CD4-positive, alpha-beta T cell treated with Interferon gamma for 1 hour (primary cell): ENCODE results near the gene OR5K4.

ENCODE experiments used
- DNase-seq: peaks from one replicate; pipeline ENCODE4 v3.0.0-alpha.2; 2020

OR5K4 gene, protein sequence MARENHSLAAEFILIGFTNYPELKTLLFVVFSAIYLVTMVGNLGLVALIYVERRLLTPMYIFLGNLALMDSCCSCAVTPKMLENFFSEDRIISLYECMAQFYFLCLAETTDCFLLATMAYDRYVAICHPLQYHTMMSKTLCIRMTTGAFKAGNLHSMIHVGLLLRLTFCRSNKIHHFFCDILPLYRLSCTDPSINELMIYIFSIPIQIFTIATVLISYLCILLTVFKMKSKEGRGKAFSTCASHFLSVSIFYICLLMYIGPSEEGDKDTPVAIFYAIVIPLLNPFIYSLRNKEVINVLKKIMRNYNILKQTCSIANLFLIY

DNA sequence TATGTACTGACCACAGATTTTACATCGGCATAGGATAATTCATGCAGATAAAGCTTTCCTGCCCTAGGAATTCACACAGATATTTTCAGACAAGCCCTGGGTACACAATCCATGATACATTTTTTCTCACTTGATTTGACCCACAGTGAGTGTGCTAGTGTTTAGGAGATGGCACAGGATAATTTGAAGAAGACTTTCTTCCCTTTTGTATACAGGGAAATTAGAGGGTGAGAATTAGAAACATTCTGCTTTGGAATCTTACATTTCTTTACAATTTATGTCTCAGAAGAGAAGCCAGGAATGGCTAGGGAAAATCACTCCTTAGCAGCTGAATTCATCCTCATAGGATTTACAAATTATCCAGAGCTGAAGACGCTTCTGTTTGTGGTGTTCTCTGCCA, at the start of gene OR5K4:
OR5K4 (plus strand) TSS at position 301 of the 400 bp plus-strand sequence; CDS start at position 301, 0 bp downstream.
- no peak for DNase-seq

DNA sequence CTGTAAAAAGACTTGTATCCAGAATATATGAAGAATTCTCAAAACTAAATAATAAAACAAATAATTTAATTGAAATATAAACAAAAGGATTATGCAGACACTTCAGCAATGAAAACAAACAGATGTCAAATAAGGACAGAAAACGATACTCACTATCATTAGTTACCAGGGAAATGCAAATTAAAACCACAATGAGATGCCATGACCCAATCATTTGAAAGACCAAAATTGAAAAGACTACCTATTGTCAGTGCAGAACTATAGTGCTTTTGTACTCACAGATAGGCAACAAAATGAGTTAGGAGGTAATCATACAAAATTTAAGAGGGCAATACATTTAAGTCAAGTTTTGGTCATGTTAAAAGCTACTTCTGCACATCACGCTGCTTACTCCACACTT, 31.6 kb upstream of the OR5K4 start:
- DNase-seq = no peak

DNA sequence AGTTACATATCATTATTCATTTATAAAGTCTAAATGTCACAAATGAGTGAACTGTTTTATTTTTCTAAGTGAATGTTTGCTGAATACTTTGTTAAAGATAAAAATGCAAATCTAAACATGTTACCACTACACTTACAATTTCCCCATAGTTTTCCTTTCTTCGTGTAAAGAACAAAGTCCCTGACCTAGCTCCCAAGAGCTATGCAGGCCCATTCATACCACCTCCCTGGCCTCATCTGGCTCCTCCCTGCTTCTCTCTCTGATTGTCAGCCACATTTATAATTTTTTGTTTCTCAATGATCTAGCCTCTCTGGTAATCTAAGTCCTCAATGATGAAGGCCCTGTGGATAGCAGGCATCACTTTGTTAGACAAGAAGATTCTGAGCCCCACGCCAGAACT, 31.0 kb upstream of the OR5K4 start:
- DNase-seq = no peak

DNA sequence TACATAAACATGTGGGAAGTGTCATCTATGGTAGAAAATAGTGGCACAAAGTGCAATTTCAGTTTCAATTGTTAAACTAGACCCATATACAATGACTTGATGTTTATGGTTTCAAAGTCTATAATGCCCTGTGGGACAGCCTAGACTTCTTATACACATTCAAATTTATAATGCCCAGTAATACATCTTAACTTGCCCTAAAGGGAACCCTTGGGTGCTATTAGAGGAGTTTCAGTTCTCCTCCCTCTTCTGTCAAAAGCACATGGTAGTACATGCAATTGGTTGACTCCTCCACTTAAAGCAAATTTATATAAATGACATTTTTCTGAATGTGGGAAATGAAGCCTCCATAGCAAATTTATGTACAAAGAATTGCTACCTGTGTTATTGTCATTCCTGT, 30.2 kb upstream of the OR5K4 start:
- no peak for DNase-seq

DNA sequence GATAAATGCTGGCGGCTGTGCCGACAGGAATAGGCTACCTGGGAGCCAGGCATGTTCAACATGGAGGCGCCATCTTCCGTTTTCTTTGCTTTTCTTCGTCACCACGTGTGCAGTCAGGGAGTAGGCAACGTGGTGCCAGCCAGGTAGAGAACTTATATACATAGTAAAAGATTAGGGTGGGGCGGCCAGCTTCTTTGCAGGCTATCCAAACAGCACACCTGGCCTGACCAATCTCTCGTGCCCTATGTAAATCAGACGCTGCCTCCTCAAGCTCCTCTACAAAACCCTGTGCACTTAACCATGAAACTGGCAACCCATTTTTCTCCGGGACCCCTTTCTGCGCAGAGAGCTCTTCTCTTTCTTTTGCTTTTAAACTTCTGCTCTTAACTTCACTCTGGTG, 28.6 kb upstream of the OR5K4 start:
- DNase-seq = no peak

DNA sequence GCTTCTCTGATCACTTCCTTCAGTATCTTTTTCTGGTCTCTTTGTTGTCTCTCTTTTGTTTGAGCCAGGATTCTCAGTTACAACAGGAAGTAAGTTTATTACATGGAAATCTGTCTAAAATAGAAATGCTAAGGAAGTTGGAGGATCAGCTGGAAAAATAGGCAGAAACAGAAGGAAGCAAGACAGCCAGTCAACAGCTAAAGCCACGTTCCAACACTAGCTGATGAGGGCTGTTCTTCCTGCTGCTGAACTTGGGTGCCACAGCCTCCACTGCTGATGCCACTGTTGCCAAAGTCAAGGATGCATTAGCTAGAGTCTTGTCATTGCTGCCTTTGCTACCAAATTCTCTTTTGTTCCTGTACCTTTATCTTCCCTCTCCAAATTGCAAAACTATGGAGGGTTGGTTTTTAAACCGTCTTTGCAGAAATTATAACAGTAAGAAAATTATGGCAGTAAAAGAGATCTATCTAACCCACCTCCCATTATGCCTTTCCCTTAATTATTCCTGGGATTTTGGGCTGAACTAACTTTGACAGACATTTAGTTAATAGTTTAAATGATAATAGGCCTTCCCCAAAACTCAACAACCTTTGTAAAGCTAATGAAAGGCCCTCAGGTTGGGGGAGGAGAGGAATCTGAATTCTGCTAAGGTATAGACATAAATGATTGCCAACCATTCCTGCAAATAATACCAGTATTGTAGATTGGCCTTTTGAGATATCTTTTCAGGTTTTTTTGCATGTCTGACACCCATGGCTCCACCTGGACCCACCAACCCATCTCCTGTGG, 27.4 kb upstream of the OR5K4 start:
- no peak for DNase-seq

DNA sequence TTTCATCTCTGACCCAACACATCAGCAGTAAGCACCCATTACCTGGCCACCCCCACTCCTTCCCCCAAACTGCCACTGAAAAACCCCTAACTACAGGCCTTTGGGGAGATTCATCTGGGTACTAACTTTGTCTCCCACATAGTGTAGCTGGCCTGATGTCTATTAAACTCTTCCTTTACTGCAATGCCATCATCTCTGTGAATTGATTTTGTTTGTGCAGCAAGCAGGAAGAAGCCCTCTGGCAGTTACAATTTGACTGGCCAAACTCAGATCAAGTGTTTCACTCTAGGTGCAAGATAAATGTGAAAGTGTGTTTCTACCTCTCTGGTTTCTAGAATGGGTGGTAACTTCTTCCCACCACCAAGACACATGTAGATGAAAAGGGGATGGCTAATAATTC, 26.7 kb upstream of the OR5K4 start:
- DNase-seq = no peak

DNA sequence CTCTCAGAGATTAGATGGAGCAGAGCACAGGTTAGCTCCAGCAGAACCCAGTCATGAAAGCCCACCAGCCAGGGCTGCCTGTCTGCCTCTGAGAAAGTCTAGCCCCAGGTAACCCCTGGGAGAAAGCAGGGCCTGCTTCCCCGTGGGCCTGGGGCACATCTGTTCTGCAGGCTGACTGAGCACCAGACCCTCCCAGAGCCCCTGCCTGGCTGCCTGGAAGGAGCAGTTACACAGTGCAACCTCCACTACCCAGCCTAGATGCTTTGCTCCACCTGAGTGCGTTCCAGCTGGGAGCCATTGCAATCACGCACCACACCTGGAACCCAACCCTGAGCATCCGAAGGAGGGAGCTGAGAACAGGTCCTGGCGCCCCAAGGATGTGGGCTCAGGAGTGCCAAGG, 24.7 kb upstream of the OR5K4 start:
- no peak for DNase-seq

DNA sequence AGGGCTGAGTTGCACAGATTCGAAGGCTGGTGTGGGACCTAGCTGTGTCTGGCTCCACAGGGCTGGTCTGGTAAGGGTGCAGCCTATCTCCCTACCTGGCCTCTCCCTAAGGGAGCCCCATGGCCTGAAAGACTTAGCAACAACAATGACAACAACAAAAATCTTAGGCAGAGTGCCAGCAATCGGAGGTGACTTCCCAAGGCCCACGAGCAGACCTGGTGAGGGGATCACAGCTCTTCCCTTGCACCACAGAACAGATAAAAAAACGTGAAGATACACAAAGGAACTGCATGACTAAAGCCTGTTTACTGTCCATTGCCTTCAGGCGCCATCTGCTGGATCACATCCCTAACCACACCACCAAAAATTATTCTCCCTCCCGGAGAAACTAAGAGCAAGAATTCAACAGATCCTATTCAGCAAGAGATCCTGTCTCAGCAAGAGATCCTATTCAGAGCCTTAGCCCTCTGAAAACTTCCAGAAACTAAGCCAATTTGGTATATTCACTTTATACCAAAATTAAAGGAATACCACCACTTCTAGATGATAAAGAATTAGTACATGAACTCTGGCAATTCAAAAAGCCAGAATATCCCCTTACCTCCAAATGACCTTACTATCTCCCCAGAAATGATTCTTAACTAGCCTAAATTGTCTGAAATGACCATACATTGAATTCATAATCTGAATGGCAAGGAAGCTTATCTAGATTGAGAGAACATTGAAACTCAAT, 24.1 kb upstream of the OR5K4 start:
- DNase-seq = peak; percentile 33

DNA sequence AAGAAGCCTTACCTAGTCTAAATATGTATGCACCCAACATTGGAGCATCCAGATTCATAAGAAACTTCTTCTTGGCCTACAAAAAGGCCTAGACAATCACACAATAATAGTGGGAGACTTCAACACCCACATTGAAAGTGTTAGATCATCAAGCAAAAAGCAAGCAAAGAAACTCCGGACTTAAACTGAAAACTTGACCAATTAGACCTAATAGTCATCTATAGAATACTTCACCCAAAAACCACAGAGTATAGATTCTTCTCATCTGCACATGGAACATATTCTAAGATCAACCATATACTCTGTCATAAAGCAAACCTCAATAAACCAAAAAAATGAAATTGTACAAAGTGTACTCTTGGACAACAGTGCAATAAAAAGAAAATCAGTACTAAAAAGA, 22.3 kb upstream of the OR5K4 start:
- DNase-seq = no peak

DNA sequence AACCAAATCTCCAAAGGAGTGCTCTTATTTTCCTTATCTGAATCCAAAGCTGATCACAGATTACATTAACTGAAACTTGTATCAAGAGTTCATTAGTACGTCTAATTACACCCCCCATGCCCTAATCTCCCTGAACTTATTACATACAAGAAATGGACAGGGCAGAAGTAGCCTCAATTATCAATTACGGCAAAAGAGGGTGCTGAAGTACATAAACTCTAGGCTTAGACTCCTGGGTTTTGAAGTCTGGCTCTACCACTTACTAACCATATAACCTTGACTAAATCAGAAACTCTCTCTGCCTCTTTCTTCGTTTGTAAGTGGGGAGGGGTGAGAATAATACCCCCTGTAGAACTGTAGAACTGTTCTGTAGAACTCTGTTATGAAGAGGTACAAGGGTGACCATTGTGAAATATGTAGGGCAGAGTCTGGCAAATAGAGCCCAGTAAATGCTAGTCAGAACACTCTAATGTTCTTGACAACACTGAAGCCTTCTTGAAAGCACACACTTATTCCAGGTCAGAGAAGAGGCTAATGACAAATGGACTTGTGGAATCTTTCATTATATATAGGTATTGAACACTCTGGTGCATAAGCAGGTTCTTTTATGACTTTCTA, 19.6 kb upstream of the OR5K4 start:
- DNase-seq = no peak

DNA sequence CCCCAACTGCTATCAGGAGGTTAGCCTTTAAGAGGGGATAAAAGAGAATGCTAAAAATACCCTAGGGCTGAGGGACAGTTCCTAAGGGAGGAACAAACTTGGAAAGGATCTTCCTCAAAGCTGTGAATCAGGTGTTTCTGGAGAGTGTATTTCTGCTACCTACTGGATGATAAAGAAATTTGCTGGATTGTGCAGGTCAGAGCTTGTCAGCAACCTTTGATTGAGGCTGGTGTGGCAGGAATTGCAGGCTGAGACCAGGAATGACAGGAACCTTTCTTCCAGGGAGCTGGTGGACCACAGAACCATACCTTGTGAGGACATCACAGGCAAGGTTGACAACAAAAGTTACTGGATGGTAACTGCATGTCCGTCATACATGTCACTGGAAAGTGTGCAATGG, 14.6 kb upstream of the OR5K4 start:
- DNase-seq = no peak

DNA sequence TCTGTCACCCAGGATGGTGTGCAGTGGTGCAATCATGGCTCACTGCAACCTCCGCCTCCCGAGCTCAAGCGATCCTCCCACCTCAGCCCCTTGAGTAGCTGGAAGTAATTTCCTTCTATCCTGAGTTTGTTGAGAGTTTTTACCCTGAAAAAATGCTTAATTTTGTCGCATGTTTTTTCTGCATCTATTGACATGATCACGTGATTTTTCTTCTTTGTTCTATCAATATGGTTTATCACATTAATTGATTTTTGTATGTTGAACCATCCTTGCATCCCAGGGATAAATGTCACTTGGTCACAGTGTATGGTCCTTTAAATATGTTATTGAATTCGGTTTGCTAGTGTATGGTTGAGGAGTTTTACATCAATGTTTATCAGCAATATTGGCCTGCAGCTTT, 11.9 kb upstream of the OR5K4 start:
- no peak for DNase-seq

DNA sequence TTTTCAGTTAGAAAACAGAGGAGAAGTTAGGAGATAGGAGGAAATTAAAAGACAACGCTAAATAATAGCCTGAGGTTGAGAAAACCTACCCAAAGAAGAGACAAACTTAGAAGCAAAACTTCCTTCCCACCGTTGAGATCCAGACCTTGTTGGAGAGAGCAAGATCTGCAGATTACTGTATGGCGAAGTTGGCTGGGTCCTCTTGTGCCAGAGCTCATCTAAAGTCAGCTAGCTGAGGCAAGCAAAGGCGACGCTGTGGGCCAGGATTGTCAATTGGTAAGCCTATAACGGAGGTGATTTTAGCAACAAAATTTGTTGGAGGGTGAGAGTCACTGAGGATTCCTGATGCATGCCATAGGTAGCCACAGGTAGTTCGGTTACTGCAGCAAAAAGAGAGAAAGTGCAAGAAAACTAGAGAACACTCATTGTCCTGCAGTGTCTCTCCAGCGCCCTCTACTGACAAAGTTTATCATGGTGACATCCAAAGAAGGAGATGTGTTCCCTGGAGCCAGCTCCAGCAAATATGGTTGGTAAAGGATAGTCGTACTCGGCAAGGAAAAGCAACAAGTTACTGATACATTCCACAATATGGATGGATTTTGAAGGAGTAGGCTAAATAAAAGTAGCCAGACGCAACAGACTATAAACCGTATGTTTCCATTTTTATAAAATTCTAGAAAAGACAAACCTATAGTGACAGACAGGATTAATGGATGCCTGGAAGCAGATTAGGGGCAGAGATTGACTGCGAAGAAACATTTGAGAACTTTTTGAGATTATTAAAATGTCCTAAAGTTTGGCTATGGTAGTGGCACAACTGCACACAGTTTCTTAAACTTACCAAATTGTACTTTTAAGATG, 9.8 kb upstream of the OR5K4 start:
- DNase-seq = no peak

DNA sequence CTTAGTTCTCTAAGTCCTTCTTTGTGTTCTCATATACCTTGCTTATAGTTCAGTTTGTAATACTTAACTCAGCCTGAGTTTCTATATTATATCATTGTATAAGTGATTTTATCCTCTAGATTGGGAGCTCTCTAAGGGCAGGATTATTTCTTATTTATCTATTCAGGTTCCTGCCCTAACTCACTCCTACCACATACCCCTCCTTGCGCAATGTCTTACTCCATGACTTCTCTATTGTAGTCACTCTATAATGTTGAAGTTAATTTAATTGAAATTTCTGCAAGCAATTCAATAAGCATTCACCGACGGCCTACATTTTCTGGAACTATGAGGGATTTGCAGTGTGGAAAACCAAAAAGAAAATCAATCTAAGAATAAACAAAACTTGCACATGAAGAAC, 3.6 kb upstream of the OR5K4 start:
- DNase-seq = no peak

DNA sequence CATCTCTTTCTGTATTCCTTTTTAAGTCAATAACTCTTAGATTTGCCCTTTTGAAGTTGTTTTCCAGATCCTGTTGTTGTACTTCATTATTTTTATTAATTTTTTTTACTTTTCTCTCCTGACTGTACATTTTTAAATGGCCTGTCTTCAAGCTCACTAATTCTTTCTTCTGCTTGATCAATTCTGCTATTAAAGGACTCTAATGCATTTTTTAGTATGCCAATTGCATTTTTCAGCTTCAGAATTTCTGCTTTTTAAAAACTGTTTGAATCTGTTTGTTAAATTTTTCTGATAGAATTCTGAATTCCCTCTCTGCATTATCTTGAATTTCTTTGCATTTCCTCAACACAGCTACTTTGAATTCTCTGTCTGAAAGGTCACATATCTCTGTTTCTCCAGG, 5.6 kb downstream of the OR5K4 start:
- DNase-seq = no peak

DNA sequence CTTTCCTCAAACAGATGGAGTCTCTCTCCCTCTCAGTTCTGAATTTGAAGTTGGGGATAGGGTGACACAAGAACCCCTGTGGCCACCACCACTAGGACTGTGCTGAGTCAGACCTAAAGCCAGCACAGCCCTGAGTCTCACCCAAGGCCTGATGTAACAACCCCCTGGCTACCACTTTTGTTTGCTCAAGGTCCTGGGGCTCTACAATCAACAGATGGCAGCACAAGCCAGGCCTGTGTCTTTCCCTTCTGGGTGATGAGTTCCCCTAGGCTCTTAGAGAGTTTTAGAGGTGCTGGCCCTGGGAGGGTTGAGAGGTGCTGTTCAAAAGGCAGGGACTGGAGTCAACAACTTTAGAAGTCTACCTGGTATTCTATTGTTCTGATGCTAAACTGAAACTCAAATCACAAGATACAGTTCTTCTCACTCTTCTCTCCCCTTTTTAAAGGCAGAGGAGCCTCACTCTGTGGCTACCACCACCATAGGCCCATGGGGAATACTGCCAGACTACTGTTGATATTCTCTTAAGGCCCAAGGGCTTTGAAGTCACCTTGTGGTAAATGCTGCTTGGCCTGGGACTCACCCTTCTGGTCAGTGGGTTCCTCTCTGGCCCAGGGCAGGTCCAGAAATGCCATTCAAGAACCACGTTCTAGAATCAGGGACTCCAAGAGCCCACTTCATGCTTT, 6.5 kb downstream of the OR5K4 start:
- no peak for DNase-seq

DNA sequence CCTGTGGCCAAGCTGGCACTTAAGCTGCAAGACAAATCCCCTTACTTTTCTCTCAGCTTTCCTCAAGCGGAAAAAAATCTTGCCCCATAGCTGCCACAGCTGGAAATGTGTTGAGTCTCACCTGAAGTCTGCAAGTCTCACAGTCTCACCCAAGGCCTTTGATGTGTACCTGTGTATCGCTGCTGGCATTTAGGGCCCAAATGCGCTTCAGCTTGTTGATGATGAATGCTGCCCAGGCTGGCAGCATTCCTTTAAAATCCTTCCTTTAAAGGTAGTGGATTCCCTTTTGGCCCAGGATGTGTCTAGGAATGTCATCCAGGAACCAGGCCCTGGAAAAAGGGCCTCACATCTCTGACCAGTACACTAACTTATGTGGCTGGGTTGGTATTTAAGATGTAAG, 7.0 kb downstream of the OR5K4 start:
- DNase-seq = no peak

DNA sequence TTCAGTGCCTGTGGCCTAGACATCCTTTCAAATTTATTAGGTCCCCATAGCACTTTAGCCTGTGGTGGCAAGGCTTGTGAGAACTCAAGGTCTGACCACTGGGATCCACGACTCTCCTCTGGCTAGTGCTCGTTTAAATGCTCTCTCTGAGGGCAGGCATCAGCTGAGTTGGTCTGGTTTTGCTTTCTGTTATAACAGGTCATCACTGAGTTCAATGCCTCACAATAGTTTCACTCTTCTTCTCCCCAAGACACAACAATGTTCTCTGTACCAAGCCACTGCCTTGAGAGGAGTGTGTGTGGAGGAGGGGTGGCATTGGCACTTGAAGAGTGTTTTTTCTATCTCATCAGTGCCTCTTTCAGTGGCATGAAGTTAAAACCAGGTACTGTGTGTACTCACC, 7.6 kb downstream of the OR5K4 start:
- DNase-seq = no peak

DNA sequence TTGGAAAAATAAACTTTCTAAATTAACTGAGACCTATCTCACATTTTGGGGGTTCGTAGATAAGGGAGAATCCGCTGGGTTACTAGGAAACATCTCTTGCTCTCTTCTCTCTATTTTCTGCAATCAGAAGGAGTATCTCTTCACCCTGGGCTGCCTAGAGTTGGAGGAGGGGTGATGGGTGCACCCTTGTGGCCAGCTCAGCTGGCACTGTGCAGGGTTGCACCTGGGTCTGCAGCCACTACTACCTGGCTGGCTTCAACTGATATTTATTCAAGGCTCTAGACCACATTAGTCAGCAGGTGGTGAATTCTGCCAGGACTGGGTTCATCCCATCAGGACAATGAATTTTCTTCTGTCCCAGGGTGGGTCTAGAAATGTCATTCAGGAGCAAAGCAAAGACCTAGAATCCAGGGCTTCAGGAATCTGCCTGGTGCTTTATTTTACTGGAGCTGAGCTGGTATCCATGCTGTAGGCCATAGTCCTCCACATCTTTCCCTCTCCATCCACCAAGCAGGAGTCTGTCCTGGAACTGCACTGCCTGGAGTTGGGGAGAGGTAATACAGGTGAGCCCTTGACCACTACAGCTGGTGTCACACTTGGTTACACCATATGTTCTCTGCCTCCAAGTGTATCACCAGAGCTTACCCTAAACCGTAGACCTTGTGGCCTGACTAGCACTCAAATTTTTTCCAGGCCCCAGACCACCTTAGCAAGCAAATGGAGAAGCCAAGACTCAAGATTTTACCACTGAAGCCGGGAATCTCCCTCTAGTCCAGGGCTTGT, 14.0 kb downstream of the OR5K4 start:
- no peak for DNase-seq

DNA sequence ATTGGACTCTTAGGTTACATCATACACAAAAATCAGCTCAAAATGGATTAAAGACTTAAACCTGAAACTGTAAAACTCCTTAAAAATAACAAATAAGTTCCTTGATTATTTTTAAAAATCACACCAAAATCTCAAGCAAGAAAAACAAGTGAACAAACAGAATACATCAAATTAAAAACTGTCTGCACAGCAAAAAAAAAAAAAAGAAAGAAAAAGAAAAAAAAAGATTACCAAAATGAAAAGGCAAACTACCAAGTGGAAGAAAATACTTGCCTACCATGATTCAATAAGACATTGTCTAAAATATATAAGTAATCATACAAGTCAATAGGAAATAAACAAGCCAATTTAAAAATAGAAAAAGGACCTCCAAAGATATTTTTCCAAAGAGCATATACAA, 17.5 kb downstream of the OR5K4 start:
- no peak for DNase-seq
